GM11168 (cell line): ENCODE data around the gene MPDU1.
"Not testable (repeated sequence)": the region's sequence is repeated elsewhere in the genome, so short reads cannot be mapped to it uniquely, and the experiment has no call there.

ENCODE experiments used
- in situ Hi-C: fragments of 300-500 bp; cut with MboI; formaldehyde crosslinking; loops from one replicate; pipeline ENCODE4 v1.12.0; 2022; ENCODE audit warnings: low sequenced_read_pairs; ENCODE audit not compliant: unreplicated experiment

MPDU1 gene

DNA sequence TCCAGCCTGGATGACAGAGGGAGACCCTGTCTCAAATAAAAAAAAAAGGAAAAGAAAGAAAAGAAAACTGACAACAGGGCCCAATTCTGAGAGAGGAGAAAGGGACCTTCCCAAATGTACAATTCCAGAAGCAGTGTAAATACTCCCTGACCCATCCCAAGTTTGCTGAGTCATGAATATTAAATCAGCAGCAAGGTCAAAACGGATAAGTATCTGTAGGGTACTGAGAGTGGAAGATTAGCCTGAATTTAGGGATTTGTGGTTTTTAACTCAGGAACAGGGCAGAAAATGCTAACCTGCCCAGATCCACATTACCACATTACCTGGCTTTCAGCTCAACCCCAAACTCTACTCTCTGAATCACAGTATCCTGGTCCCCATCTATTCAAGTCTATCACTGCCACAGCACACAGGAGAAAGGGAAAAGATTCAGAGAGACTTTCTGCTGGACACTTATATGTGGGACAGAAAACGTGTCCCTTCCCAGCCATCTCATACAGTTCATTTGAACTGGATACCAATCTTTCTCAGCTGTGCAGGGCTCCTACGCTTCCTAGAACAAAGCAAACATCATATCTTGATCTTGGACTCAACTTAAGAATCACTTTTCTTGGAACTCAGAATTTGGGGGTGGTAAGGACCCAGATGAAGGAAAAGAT is 28.1 kb downstream of the MPDU1 start:
- in situ Hi-C loops, result no loop called here

GRCh38 chr17:7612294-7612640 is 28.6 kb downstream of the MPDU1 start:
- in situ Hi-C loops, result no loop called here

GRCh38 chr17:7613769-7614424 is 30.2 kb downstream of the MPDU1 start:
- in situ Hi-C loops, result no loop called here

DNA sequence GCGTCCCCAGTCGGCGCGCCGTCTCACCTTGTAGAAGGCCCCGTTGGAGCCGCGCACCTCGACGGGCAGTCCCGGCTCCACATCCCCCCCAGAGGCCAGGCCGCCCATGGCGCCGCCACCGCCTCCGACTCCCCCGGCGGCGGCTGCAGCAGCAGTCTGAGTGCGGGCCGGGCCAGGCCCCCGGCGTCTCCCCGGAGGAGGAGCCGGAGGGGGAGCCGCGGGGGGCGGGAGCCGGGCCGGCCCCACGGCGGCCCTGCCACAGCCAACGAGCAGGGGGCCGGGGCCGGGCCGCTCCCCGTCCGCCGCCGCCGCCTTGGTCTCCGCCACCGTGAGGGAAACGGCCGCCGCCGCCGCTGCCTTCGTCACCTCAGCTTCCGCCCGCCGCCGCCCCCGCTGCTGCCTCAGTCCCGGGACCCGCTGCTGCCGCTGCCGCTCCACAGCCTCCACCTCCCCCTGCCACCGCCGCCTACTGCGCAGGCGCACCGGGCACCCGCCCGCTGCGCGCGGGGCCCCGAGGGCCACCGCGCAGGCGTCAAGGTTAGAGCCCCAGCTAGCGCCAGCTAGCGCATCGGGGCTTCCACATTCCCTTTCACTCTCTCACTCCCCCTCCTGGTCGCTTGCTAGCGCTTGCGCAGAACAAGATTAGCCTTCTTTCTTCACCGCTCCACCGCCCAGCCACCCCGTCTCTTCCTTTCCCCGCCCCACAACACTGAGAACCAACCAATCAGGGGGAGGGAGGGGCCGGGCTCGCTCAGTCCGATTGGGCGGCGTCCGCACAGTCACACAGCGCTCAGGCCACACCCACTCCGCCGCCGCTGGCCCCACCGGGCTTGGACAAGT is 31.0 kb downstream of the MPDU1 start, which contains the start of gene FXR2:
FXR2 (minus strand) TSS at position 473 of the 840 bp plus-strand sequence; CDS start at position 108, 365 bp downstream.
- in situ Hi-C loops, result no loop called here

- in situ Hi-C loops, result no loop called here
These were observed 31.7 kb downstream of the MPDU1 start for GRCh38 chr17:7615265-7615747.

DNA sequence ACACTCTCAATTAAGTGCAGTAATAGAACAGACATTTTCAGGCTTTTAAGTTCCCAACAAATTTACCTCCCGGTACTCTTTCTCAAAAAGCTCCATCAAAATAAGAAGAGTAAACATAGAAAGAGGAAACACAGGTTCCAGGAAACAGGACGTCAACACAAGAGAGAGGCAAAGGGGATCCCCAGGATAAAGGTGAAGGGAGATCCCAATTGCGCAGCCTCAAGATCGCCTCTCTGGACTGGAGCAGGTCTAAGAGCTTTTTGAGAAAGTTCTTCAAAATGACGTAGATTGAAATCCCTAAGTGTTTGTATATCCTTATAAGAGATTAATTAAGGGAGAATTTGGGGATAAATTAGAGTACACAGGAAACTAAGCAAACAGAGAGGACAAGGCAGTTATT is 35.0 kb downstream of the MPDU1 start:
- in situ Hi-C loops, result no loop called here

DNA sequence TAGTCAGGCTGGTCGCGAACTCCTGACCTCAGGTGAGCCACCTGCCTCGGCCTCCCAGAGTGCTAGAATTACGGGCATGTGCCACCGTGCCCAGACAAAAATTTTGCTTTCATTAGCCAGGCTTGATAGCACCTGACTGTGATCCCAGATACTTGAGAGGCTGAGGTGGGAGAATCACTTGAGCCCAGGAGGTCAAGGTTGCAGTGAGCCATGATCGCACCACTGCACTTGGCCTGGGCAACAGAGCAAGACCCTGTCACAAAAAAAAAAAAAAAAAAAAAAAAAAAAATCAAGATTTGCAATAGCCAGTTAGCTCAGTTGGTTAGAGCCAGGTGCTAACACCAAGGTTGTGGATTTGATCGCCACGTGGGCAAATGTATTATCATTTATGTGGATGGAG is 37.2 kb downstream of the MPDU1 start:
- in situ Hi-C loops, result no loop called here

DNA sequence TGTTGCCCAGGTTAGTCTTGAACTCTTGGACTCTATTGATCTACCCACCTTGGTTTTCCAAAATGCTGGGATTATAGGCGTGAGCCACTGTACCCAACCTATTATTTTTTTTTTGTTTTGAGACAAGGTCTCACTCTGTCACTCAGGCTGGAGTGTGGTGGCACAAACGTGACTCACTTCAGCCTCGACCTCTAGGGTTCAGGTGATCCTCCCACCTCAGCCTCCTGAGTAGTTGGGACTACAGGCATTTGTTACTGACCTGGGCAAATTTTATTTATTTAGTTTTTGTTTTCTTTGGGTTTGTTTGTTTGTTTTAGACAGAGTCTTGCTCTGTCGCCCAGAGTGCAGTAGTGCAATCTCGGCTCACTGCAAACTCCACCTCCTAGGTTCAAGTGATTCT is 40.0 kb downstream of the MPDU1 start:
- in situ Hi-C loops, result no loop called here

DNA sequence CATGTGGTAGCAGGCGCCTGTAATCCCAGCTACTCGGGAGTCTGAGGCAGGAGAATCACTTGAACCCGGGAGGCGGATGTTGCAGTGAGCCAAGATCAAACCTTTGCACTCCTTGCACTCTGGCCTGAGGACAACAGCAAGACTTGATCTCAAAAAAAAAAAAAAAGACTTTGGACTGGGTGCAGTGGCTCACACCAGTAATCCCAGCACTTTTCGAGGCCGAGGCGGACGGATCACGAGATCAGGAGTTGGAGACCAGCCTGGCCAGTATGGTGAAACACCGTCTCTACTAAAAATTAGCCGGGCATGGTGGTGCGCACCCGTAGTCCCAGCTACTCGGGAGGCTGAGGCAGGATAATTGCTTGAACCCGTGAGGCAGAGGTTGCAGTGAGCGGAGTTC is 42.1 kb downstream of the MPDU1 start:
- in situ Hi-C loops, result not testable (repeated sequence)

- in situ Hi-C loops, result no loop called here
These were observed 42.7 kb downstream of the MPDU1 start for GRCh38 chr17:7626307-7626706.

DNA sequence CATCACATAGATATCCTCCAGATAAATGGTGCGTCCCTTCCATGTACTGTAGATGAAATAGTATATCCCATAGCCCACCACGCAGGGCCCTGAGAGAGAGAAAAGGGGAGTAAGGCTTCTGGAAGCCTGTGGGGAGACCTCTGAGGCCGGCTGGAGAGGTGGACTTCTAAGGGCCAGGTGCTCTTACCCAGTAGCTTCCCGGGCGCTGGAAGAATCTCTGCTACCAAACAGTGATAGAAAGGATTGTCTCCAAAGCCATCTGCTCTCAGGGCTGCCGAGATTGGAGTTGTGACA is 43.3 kb downstream of the MPDU1 start:
- in situ Hi-C loops, result no loop called here

GRCh38 chr17:7627250-7628121 is 43.8 kb downstream of the MPDU1 start, which contains the start of gene SAT2:
TSS of gene SAT2 (minus strand) at chr17:7627821. CDS start at chr17:7627635, 186 bp downstream.
- in situ Hi-C loops, result no loop called here

GRCh38 chr17:7629939-7630571 is 46.4 kb downstream of the MPDU1 start, which contains the start of gene SHBG:
TSS of gene SHBG (plus strand) at chr17:7630135. CDS start at chr17:7630173, 38 bp downstream.
- in situ Hi-C loops, result no loop called here

DNA sequence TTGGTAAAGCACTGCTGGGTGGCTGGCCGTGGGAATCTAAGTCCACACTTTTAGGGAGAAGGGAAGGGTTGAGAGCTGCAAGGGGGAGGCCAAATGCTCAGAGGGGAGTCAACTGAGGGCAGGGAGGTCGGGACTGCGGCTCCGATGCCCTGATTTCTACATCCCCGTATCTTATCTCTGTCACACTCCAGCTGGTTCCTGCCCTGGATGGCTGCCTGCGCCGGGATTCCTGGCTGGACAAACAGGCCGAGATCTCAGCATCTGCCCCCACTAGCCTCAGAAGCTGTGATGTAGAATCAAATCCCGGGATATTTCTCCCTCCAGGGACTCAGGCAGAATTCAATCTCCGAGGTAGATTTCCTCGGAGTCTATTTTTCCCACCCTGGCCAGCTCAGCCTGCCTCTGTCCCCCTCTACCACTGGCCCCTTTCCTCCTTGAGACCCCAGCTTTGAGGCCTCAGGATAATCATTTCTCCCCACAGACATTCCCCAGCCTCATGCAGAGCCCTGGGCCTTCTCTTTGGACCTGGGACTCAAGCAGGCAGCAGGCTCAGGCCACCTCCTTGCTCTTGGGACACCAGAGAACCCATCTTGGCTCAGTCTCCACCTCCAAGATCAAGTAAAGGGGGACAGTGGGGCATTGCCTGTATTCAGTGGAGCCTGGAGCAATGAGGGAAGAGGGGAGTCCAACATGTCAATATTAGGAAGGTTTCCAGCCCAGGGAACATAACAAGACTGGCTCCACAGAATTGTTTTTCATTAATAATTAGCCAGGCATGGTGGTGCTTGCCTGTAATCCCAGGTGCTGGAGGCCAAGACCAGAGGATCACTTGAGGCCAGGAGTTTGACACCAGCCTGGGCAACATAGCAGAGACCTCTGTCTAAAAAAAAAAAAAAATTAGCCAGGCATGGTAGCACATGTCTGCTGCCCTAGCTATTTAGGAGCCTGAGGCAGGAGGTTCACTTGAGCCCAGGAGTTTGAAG is 48.0 kb downstream of the MPDU1 start:
- in situ Hi-C loops, result no loop called here

DNA sequence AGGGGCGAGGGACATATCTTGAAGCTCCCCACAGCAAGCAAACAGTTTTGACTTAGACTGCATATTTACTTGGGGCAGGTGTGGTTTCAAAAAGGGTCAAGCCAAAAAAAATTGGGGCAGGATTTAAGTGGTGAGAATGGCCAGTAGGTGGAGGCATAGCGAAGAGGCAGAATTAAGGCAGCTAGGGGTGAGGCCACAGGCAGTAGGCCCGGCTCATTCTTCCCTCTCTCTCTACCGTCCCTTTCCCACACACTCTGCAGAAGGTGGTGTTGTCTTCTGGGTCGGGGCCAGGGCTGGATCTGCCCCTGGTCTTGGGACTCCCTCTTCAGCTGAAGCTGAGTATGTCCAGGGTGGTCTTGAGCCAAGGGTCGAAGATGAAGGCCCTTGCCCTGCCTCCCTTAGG is 48.8 kb downstream of the MPDU1 start:
- in situ Hi-C loops, result no loop called here

DNA sequence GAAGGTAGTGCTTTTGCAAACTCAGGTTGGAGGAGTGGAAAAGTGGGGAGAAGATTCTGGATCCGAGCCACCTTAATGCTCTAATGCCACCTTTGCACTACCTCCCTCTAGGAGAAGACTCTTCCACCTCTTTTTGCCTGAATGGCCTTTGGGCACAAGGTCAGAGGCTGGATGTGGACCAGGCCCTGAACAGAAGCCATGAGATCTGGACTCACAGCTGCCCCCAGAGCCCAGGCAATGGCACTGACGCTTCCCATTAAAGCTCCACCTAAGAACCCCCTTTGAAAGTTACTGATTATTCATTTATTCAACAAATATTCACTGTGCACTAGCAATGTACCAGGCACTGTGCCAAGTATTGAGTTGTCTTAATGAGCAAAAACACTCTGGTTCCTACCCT is 49.4 kb downstream of the MPDU1 start:
- in situ Hi-C loops, result no loop called here

DNA sequence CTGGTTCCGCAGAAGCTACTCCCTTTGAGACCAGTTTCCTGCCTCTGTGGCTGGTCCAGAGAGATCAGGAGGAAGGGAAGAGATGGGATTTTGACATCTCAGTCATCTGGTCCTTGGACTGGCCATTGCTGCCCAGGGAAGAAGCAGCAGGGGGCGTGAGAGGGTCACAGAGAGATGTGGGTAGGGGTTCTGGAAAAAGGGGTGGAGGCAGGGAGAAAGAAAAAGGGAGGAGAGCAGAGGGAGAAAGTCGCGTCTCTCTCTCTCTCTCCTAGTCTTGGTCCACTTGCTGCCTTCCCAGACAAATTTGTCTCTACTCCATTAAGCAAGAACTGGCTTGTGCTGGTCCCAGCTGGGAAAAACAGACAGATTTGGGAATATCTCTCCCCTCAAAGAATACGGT is 50.7 kb downstream of the MPDU1 start:
- in situ Hi-C loops, result no loop called here

- in situ Hi-C loops, result no loop called here
These were observed 52.5 kb downstream of the MPDU1 start for GRCh38 chr17:7636163-7636562.
